Endothelial cell of umbilical vein (primary cell): Measurements from ENCODE around the gene MSL2. TPM values are rescaled to one million over a fixed set of nuclear protein-coding genes. Genes with fewer than 3 reads are reported as not detected.

Experiments used
- BruUV-seq: library from RNA; stranded (reverse); fragments of 400-500 nt; replicated peaks from 2 replicates; lab custom pipeline; 2021; lab: Mats Ljungman, UMichigan
- CTCF ChIA-PET: fragments of 300-600, 350-600 bp; sonication (Branson Sonifier 250); formaldehyde crosslinking; loops from one replicate; lab custom pipeline; 2021; ENCODE audit warnings: antibody characterized with exemption, inconsistent platforms; lab: Charles Lee
- POLR2A ChIA-PET: fragments of 300-600, 350-600 bp; sonication (Branson Sonifier 250); formaldehyde crosslinking; loops from one replicate; lab custom pipeline; 2021; ENCODE audit warnings: antibody characterized with exemption, inconsistent platforms; lab: Charles Lee
- DNase-seq: peaks from one replicate; pipeline ENCODE4 v3.0.0-alpha.2; 2011; ENCODE audit warnings: low read depth, low spot score
- FAIRE-seq: peaks from 2 replicates; lab custom pipeline; 2011; peaks lifted over from hg19 to GRCh38; lab: Jason Lieb, UNC
- H2AFZ ChIP-seq: 2 replicates; pipeline ENCODE4 v1.6.0; 2012; ENCODE audit warnings: low read depth, low read length, control low read depth, inconsistent platforms
- H3K27ac ChIP-seq: 2 replicates; pipeline ENCODE4 v1.5.1; 2011; ENCODE audit warnings: low read depth, mild to moderate bottlenecking, control low read depth, low read length, moderate library complexity; ENCODE audit not compliant: insufficient read depth
- H3K27me3 ChIP-seq, 2 experiments: 2 replicates each; pipeline versions ENCODE4 v1.6.0 to v1.6.1; 2011; ENCODE audit warnings: low read length in 2 of 2, mixed read lengths in 1 of 2; ENCODE audit not compliant: control insufficient read depth in 2 of 2, insufficient read depth in 2 of 2
- H3K36me3 ChIP-seq, 2 experiments: 2 replicates in 1 of 2; 3 replicates in 1 of 2; pipeline ENCODE4 v1.5.1; 2011; ENCODE audit warnings: low read length in 2 of 2, mild to moderate bottlenecking in 1 of 2, moderate library complexity in 1 of 2; ENCODE audit not compliant: control insufficient read depth in 2 of 2, insufficient read depth in 2 of 2; ENCODE audit errors: extremely low read depth in 1 of 2
- H3K4me1 ChIP-seq: 3 replicates; pipeline ENCODE4 v1.5.1; 2011; ENCODE audit warnings: mild to moderate bottlenecking, low read length; ENCODE audit not compliant: control insufficient read depth, insufficient read depth; ENCODE audit errors: extremely low read depth
- H3K4me2 ChIP-seq: 2 replicates; pipeline ENCODE4 v1.6.1; 2011; ENCODE audit warnings: low read length, control low read depth, mixed read lengths; ENCODE audit not compliant: insufficient read depth
- H3K4me3 ChIP-seq, 3 experiments: fragments of 200-600 bp in 1 of 3; sonication (generic), shearing (Covaris generic) in 1 of 3; replicated peaks in 1 of 3; 2 replicates each; pipeline ENCODE4 v1.5.1; 2011 to 2016; ENCODE audit warnings: control low read depth in 3 of 3, low read length in 3 of 3, mild to moderate bottlenecking in 2 of 3, inconsistent platforms in 1 of 3, low read depth in 1 of 3, moderate library complexity in 1 of 3; ENCODE audit not compliant: insufficient read depth in 1 of 3
- H3K79me2 ChIP-seq: 2 replicates; pipeline ENCODE4 v1.6.0; 2012; ENCODE audit warnings: low read length, inconsistent platforms; ENCODE audit not compliant: control insufficient read depth, insufficient read depth
- H3K9ac ChIP-seq: replicated peaks from 2 replicates; pipeline ENCODE3; 2011; ENCODE audit warnings: low read length, control low read depth; ENCODE audit not compliant: insufficient read depth; ENCODE audit errors: extremely low read depth
- H3K9me1 ChIP-seq: replicated peaks from 3 replicates; pipeline ENCODE4 v1.6.0; 2011; ENCODE audit warnings: mild to moderate bottlenecking, low read length; ENCODE audit not compliant: control insufficient read depth, insufficient read depth; ENCODE audit errors: extremely low read depth
- H3K9me3 ChIP-seq: replicated peaks from 2 replicates; pipeline ENCODE4 v1.5.1; 2012; ENCODE audit warnings: low read length, inconsistent platforms; ENCODE audit not compliant: control insufficient read depth, insufficient read depth
- H4K20me1 ChIP-seq: replicated peaks from 2 replicates; pipeline ENCODE3; 2011; ENCODE audit warnings: mild to moderate bottlenecking, low read length; ENCODE audit not compliant: control insufficient read depth, insufficient read depth; ENCODE audit errors: extremely low read depth
- EZH2 ChIP-seq: IDR thresholded peaks from 2 replicates; pipeline ENCODE4 v1.6.1; 2012; ENCODE audit warnings: borderline replicate concordance, low read depth, mild to moderate bottlenecking, moderate library complexity, low read length, inconsistent platforms; ENCODE audit not compliant: severe bottlenecking
- FOS ChIP-seq: IDR thresholded peaks from 2 replicates; pipeline ENCODE4 v1.6.1; 2011; ENCODE audit warnings: mild to moderate bottlenecking, low read length, moderate library complexity, borderline replicate concordance; ENCODE audit not compliant: insufficient read depth
- GATA2 ChIP-seq: IDR thresholded peaks from 2 replicates; pipeline ENCODE4 v1.7.0; 2011; ENCODE audit warnings: low read depth, mild to moderate bottlenecking, moderate library complexity, mixed read lengths, low read length; ENCODE audit not compliant: insufficient read length, insufficient read depth
- JUN ChIP-seq: IDR thresholded peaks from 2 replicates; pipeline ENCODE4 v1.6.1; 2011; ENCODE audit warnings: borderline replicate concordance, low read depth; ENCODE audit not compliant: insufficient read length, insufficient read depth
- MYC ChIP-seq: IDR thresholded peaks from one replicate; pipeline ENCODE4 v1.6.1; 2011; ENCODE audit warnings: mild to moderate bottlenecking, low read depth, low read length
- POLR2A ChIP-seq: IDR thresholded peaks from 2 replicates; pipeline ENCODE4 v1.6.1; 2012; ENCODE audit warnings: low read depth, mild to moderate bottlenecking, control low read depth, low read length
- POLR2AphosphoS5 ChIP-seq: IDR thresholded peaks from 2 replicates; pipeline ENCODE4 v1.6.1; 2012; ENCODE audit warnings: low read depth, mild to moderate bottlenecking, control low read depth, low read length, moderate library complexity; ENCODE audit not compliant: insufficient read depth
- dilution Hi-C: fragments of 300-500 bp; cut with MboI; formaldehyde crosslinking; loops from one replicate; pipeline ENCODE4 v1.15.0; 2019; ENCODE audit warnings: low sequenced_read_pairs; ENCODE audit not compliant: extremely low pct_ligation_motif_present
- intact Hi-C: fragments of 100-400 bp; cut with micrococcal nuclease; formaldehyde crosslinking; loops from one replicate; pipeline ENCODE4 v1.10.0; 2022
- polyA plus RNA-seq, 4 experiments: library from polyadenylated mRNA; depleted of rRNA in 3 of 4; stranded (reverse) in 3 of 4; unstranded in 1 of 4; fragments of >200 nt; gene quantifications; 2 replicates each; pipeline versions ENCODE4 v1.2.1 to v1.2.3, GENCODE V29; 2011 to 2012; ENCODE audit warnings: missing spikeins in 1 of 4
- total RNA-seq: library from RNA; stranded (reverse); gene quantifications from 2 replicates; pipeline ENCODE4 v1.2.3, GENCODE V29; 2021
- TF ChIP-seq, protein P1 (sequence below), 2 donors: IDR thresholded peaks; 1 replicate in 1 of 2; 2 replicates in 1 of 2; pipeline ENCODE4 v1.5.1; 2011; ENCODE audit warnings: low read length in 2 of 2, mild to moderate bottlenecking in 2 of 2, moderate library complexity in 2 of 2, control low read depth in 1 of 2, inconsistent platforms in 1 of 2, low read depth in 1 of 2; ENCODE audit not compliant: insufficient read depth in 1 of 2; ENCODE audit errors: extremely low read depth in 1 of 2
- TF ChIP-seq, protein P2 (sequence below): IDR thresholded peaks from 2 replicates; pipeline ENCODE4 v1.6.1; 2011; ENCODE audit not compliant: insufficient read depth, insufficient read length

The MSL2 gene
- total and polyA plus RNA-seq, 2 donors (not counting 3 experiments of a cell fraction or from before 2014, with no cell fraction given) = 6.7 to 21.9 TPM

DNA sequence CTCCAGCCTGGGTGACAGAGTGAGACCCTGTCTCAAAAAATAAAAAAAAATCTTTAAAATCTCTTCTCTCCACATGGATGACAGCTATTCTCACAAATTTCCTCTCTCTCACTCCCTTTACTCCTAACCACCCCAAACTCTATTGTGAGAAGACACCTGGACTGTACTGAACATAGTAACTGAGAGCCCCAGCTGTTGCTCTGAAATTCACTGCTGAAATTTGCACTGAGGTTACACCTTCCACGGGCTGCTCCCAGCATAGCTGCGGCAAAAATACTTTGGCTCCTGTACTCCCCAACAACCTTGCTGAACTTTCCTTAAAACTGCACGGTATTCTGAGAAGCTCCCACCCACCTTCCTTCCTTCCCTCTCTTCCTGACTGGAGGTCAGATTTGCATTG, 49.6 kb upstream of the MSL2 start:
- no peaks in the 10 kb centered on the region for H4K20me1 ChIP-seq
- H3K27ac ChIP-seq = no peak overlapping the region
- FAIRE-seq (no peak), DNase-seq (no peak)
- H2AFZ ChIP-seq = no peak overlapping the region
- no peak overlapping the region for H3K9ac ChIP-seq
- H3K4me3 ChIP-seq = no peak overlapping the region
- peaks cover 0 to 3% of the 10 kb centered on the region in 2 experiments for H3K27me3 ChIP-seq
- dilution Hi-C loops = no loop called here
- H3K9me3 ChIP-seq = no peaks in the 10 kb centered on the region
- H3K79me2 ChIP-seq = no peaks in the 10 kb centered on the region
- H3K36me3 ChIP-seq = no peaks in the 10 kb centered on the region
- H3K4me1 ChIP-seq = peaks cover under 1% of the 10 kb centered on the region
- no peak overlapping the region for H3K4me2 ChIP-seq
- TF ChIP-seq POLR2A = no peak
- TF ChIP-seq GATA2 = no peak
- no peak for TF ChIP-seq JUN
- TF ChIP-seq EZH2 = no peak
- no TSS peak for BruUV-seq
- POLR2A ChIA-PET = no interaction called here
- intact Hi-C loops = no loop called here
- CTCF ChIA-PET = interaction anchor here (0.8 to 1.4 kb wide), 2 partner anchors 36 to 768 kb away, joined by 3 read pairs; no protein-coding TSS in a partner anchor
- H3K9me1 ChIP-seq = no peaks in the 10 kb centered on the region

DNA sequence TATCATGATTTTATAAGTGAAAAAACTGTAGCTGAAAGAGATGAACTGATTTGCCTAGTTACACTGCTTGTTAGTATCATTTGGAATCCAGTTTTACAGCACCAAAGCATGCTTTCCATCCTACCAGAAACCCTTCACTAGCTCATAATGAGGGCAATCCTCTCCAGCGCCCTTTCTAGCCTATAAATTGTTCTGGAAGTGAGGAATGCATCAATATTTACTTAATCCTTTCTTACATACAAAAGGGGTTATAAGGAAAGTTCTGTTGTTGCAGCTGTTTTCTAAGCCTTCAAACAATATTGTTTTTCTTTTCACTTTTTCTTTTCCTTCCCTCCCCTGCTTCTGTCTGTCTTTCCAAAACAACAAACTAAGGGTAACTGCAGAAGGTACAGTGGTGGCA, 43.0 kb upstream of the MSL2 start:
- Histone ChIP-seq H3K4me1 (no peaks in the 10 kb centered on the region), H3K9ac (no peak overlapping the region), H3K4me2 (no peak overlapping the region), H3K9me1 (no peaks in the 10 kb centered on the region), H4K20me1 (no peaks in the 10 kb centered on the region), H3K79me2 (no peaks in the 10 kb centered on the region), H3K4me3 (no peak overlapping the region), H3K27me3 (peaks cover 5 to 13% of the 10 kb centered on the region in 2 experiments), H3K27ac (no peak overlapping the region), H2AFZ (no peak overlapping the region), H3K9me3 (no peaks in the 10 kb centered on the region), H3K36me3 (no peaks in the 10 kb centered on the region)
- ChIA-PET CTCF (interaction anchor here (0.9 to 1.9 kb wide), 2 partner anchors 12 to 160 kb away, joined by 3 read pairs; no protein-coding TSS in a partner anchor), POLR2A (no interaction called here)
- peak; percentile 18 for DNase-seq
- dilution Hi-C loops = no loop called here
- TF ChIP-seq EZH2 = no peak
- no peak for TF ChIP-seq GATA2
- TF ChIP-seq MYC = no peak
- TF ChIP-seq, protein P1, sequence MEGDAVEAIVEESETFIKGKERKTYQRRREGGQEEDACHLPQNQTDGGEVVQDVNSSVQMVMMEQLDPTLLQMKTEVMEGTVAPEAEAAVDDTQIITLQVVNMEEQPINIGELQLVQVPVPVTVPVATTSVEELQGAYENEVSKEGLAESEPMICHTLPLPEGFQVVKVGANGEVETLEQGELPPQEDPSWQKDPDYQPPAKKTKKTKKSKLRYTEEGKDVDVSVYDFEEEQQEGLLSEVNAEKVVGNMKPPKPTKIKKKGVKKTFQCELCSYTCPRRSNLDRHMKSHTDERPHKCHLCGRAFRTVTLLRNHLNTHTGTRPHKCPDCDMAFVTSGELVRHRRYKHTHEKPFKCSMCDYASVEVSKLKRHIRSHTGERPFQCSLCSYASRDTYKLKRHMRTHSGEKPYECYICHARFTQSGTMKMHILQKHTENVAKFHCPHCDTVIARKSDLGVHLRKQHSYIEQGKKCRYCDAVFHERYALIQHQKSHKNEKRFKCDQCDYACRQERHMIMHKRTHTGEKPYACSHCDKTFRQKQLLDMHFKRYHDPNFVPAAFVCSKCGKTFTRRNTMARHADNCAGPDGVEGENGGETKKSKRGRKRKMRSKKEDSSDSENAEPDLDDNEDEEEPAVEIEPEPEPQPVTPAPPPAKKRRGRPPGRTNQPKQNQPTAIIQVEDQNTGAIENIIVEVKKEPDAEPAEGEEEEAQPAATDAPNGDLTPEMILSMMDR (IDR thresholded peaks at IDR 0.05; ENCODE audit: extremely low read depth in 1 of 2, insufficient read depth in 1 of 2, low read depth in 1 of 2, low read length in 2 of 2) = no peak
- TF ChIP-seq JUN = no peak
- TF ChIP-seq, protein P2, sequence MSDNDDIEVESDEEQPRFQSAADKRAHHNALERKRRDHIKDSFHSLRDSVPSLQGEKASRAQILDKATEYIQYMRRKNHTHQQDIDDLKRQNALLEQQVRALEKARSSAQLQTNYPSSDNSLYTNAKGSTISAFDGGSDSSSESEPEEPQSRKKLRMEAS = no peak
- no peak for TF ChIP-seq POLR2AphosphoS5
- TF ChIP-seq FOS = no peak
- no peak for TF ChIP-seq POLR2A
- BruUV-seq = no TSS peak
- intact Hi-C loops = no loop called here
- no peak for FAIRE-seq
